Cardiac fibroblast (primary cell): Measurements from ENCODE around the gene UTP3.
"Not testable (repeated sequence)": the region's sequence is repeated elsewhere in the genome, so short reads cannot be mapped to it uniquely, and the experiment has no call there.

Experiments used
- DNase-seq, 2 donors: peaks; one replicate each; pipeline versions ENCODE4 v3.0.0 to v3.0.0-alpha.2; 2010; ENCODE audit warnings: low read depth in 2 of 2
- H3K4me3 ChIP-seq, 2 donors: replicated peaks in 1 of 2; 1 replicate in 1 of 2; 2 replicates in 1 of 2; pipeline ENCODE4 v1.5.1; 2011; ENCODE audit warnings: low read depth in 2 of 2, low read length in 2 of 2, mild to moderate bottlenecking in 2 of 2, moderate library complexity in 1 of 2
- TF ChIP-seq, protein P1 (sequence below): IDR thresholded peaks from one replicate; pipeline ENCODE4 v1.5.1; 2011; ENCODE audit warnings: low read depth, mild to moderate bottlenecking, low read length, inconsistent platforms

Gene UTP3

DNA sequence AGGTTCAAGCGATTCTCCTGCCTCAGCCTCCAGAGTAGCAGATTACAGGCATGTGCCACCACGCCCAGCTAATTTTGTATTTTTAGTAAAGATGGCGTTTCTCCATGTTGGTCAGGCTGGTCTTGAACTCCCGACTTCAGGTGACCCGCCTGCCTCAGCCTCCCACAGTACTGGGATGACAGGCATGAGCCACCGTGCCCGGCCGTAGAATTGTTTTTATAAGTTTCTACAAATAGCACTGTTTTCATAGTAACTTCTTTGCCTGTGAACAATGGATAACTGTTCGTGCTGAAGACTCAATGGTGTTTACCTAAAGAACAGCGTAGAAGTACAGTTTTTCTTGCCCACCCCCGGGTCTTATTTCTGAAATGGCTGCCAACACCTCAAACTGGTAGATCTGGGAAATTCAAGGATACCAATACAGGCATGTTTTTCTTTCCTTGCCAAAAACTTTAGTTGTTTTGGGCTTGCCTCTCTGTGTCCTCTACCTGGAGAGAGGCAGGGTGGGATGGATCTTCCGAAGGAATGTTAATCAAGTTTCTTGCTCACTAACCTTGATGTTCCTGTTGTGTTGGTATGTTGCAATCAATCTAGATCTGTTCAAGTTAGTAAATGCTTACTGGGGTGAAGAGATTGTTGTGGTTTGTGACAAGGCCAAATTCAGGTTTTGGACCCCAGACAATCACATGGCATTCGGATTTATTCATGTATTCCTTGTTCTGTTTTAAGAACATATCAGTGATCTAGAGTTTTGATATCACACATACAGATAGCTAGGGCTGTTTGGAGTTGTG lies 30.7 kb downstream of the UTP3 start:
- H3K4me3 ChIP-seq: no peak overlapping the region
- TF ChIP-seq, protein P1, sequence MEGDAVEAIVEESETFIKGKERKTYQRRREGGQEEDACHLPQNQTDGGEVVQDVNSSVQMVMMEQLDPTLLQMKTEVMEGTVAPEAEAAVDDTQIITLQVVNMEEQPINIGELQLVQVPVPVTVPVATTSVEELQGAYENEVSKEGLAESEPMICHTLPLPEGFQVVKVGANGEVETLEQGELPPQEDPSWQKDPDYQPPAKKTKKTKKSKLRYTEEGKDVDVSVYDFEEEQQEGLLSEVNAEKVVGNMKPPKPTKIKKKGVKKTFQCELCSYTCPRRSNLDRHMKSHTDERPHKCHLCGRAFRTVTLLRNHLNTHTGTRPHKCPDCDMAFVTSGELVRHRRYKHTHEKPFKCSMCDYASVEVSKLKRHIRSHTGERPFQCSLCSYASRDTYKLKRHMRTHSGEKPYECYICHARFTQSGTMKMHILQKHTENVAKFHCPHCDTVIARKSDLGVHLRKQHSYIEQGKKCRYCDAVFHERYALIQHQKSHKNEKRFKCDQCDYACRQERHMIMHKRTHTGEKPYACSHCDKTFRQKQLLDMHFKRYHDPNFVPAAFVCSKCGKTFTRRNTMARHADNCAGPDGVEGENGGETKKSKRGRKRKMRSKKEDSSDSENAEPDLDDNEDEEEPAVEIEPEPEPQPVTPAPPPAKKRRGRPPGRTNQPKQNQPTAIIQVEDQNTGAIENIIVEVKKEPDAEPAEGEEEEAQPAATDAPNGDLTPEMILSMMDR: no peak
- no peak for DNase-seq

DNA sequence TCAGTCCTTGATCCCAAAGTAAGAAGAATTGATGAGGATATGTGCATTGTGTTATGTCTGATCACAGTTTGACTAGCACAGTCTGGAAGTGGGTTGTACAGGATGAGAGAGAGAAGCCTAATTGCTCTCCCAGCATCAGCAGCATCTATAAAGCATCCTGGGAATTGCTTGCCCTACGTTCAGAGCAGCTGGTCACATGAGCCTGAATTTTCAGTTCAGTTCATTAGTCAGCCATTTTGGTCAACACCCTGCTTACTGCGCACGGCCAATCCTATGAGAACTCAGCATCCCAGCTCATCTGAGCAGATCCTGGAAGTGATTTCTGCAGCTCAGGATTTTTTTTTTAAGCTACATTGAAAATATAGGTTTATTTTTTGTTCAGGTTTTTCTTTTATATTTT lies 33.4 kb downstream of the UTP3 start, which contains the start of gene RUFY3:
Gene RUFY3 (plus strand): TSS at position 218 of the 400 bp plus-strand sequence. CDS start 610 bp downstream, outside the sequence.
- peak; percentile 95 to 96 for DNase-seq
- H3K4me3 ChIP-seq: peak within 1 kb of the TSS; percentile 49 to 64
- TF ChIP-seq, protein P1: no peak

DNA sequence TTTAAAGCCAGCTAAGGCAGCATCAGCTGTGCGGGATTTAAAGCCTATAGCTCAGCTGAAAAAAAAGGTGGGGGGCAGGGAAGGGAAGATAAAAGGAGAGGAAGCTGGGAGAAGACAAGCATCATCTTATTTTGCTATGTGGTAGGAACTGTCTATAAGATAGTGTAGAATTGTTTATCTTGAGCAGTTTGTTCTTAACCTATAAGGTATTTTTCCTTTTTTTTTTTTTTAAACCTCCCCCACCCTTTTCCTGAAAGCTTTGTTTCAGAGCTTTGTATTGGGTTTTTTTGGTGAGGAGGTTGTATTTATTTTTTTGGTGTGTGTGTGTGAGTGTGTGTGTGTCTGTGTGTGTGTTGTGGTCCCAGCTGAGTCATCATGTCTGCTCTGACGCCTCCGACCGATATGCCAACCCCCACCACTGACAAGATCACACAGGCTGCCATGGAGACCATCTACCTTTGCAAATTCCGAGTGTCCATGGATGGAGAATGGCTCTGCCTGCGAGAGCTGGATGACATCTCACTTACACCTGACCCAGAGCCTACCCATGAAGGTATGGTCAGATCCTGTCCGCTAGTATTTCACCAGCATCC lies 34.0 kb downstream of the UTP3 start:
- DNase-seq: peak; percentile 72 to 81
- TF ChIP-seq, protein P1: no peak
- peak overlapping the region; percentile 49 to 64 for H3K4me3 ChIP-seq

DNA sequence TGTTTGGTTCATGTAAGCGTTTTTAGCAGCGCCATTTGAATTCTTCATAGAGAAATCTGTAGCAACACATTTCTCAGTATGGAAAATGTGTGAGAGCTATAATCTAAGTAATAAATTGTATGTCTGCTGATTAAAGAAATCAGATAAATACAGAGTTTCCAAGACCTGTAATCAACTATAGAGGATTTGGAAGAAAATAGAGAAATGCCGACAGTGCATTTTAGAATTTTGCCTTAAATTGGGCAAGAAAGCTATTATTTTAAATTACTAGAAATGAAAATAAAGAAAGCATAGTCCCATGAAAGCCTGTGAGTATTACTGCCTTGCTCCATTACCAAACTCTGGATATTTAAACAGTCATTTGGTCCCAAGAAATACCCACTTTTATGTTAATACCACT lies 36.1 kb downstream of the UTP3 start:
- DNase-seq: no peak
- TF ChIP-seq, protein P1: no peak
- no peak overlapping the region for H3K4me3 ChIP-seq

DNA sequence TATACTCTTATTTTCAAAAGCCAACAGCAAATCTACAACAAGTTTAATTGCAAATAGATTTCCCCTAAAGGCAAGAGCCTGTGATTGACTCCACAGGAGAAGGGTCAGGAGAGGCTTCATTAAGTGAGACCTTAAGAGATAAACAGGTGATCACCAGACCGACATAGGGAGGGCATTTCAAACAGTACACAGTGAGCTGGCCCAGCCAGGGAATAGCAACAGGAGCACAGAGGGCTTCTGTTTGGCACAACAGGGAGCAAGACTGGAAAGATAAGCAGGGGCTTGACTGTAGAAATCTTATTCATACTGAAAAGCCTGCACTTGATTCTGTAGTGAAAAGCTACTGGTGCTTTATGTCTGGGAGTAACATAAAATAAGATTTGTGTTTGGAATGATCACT lies 37.3 kb downstream of the UTP3 start:
- no peak for DNase-seq
- TF ChIP-seq, protein P1: no peak
- no peak overlapping the region for H3K4me3 ChIP-seq

DNA sequence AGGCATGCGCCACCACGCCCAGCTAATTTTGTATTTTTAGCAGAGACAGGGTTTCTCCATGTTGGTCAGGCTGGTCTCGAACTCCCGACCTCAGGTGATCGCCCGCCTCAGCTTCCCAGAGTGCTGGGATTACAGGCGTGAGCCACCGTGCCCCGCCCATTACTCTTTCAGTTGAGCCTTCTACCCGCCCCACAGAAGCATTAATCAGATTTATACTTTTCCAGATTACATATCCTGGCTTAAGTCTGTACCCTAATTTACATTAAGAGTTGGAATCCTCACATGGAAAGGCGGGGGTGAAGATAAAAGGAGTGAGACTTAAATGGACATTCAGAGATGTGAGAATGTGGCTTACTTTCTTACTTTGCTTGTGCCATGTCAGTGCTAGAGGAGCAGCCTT lies 38.2 kb downstream of the UTP3 start:
- not testable (repeated sequence) for H3K4me3 ChIP-seq, DNase-seq

DNA sequence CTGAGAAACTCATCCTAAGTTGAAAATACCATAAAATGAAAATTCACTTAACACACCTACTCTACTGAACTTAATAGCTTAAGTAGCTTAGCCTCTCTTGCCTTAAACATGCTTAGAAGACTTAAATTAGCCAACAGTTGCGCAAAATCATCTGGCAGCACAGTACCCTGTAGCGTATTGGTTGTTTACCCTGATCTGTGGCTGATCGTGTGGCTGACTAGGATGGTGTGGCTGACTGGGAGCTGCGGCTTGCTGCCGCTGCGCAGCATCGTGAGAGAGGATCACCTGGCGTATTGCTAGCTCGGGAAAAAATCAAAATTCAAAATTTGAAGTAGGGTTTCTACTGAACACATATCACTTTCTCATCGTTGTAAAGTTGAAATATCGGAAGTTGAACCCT lies 39.8 kb downstream of the UTP3 start:
- TF ChIP-seq, protein P1: no peak
- H3K4me3 ChIP-seq: no peak overlapping the region
- no peak for DNase-seq

DNA sequence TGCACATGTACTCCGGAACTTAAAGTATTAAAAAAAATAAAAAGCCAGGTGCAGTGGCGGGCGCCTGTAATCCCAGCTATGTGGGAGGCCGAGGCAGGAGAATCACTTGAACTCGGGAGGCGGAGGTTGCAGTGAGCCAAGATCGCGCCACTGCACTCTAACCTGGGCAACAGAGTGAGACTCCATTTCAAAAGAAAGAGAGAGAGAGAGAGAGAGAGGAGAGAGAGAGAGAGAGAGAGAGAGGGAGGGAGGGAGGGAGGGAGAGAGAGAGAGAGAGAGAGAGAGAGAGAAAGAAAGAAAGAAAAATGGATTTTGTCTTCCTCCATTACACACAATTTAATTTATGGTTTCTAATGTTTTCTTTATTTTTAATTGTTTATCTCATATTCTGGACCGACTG lies 44.5 kb downstream of the UTP3 start:
- not testable (repeated sequence) for H3K4me3 ChIP-seq, DNase-seq
